ENCODE results near the gene CD247. TPM values are rescaled to one million over a fixed set of nuclear protein-coding genes. Genes with fewer than 3 reads are reported as not detected.

The CD247 gene
- total and polyA plus RNA-seq, 9 of the 15 experiments (the other 6 are each of a cell fraction or from before 2014, with no cell fraction given), result 0.08 to 0.42 (median 0.28) TPM; not detected in 5

GRCh38 chr1:167453123-167453522 lies 65.2 kb downstream of the CD247 start (continued):
- TF ChIP-seq NRF1 (conservative IDR thresholded peaks at IDR 0.05 in 1 of 2, IDR thresholded peaks at IDR 0.05 in 1 of 2), result peak in 1 of 2 experiments; percentile 9; a peak in 1 of 4 replicates
- no peak for TF ChIP-seq GABPB2 (CRISPR knock-in tag; conservative IDR thresholded peaks at IDR 0.05)
- TF ChIP-seq MEF2A (IDR thresholded peaks at IDR 0.05; ENCODE audit: control insufficient read depth, low read depth, low read length), result no peak

GRCh38 chr1:167452483-167452882 lies 65.8 kb downstream of the CD247 start:
- Histone ChIP-seq H3K4me2 (ENCODE audit: insufficient read depth, low read length) (no peak overlapping the region), H3K4me1 (replicated peaks in 1 of 2; ENCODE audit: control insufficient read depth in 2 of 2, insufficient read depth in 2 of 2, low read length in 2 of 2) (peaks cover 16 to 17% of the 10 kb centered on the region in 2 experiments), H3K27me3 (ENCODE audit: control insufficient read depth in 2 of 2, insufficient read depth in 2 of 2, low read length in 2 of 2) (peaks cover 29 to 37% of the 10 kb centered on the region in 2 experiments), H4K20me1 (replicated peaks; ENCODE audit: control insufficient read depth, insufficient read depth, low read length) (no peaks in the 10 kb centered on the region; the same call in 1 of the 2 replicates), H3K9me3 (replicated peaks; ENCODE audit: control insufficient read depth, insufficient read depth, low read depth, low read length) (no peaks in the 10 kb centered on the region), H3K9me1 (ENCODE audit: control insufficient read depth, insufficient read depth, low read length) (no peaks in the 10 kb centered on the region), H2AFZ (ENCODE audit: low read depth, low read length) (no peak overlapping the region), H3K9ac (ENCODE audit: insufficient read depth in 1 of 2, low read depth in 2 of 2, low read length in 2 of 2) (no peak overlapping the region), H3K27ac (ENCODE audit: extremely low read depth, low read depth, low read length) (no peak overlapping the region), H3K36me3 (ENCODE audit: control insufficient read depth, insufficient read depth, low read length) (no peaks in the 10 kb centered on the region), H3K4me3 (no peak overlapping the region), H3K79me2 (ENCODE audit: control insufficient read depth, insufficient read depth, low read length) (no peaks in the 10 kb centered on the region)
- FAIRE-seq (no peak), ATAC-seq (no peak), DNase-seq (ENCODE audit: extremely low read depth in 1 of 4, low spot score in 3 of 4) (no peak)
- WGBS (ENCODE audit: insufficient coverage, low coverage, missing lambda C conversion rate), result 19% methylated on average over 8 of the region's 8 CpGs
- ChIA-PET POLR2A (interaction anchor here (1.0 kb wide), 2 partner anchors 12 to 179 kb away, joined by 3 to 6 read pairs; no protein-coding TSS in a partner anchor), CTCF (ENCODE audit: low intra/inter-chr PET ratio) (no interaction called here)
- TF ChIP-seq CTBP1 (IDR thresholded peaks at IDR 0.05; ENCODE audit: borderline replicate concordance), result 0 out of 2 replicates have a peak, but pooled peaks have one; percentile 38
- TF ChIP-seq HMG20B (CRISPR knock-in tag; IDR thresholded peaks at IDR 0.05), result no peak
- intact Hi-C loops (cut with micrococcal nuclease), result no loop called here
- no TSS peak for BruUV-seq (replicated peaks)
- in situ Hi-C loops (cut with MboI), result no loop called here
